GM23338 (cell line): Measurements from ENCODE around the gene ANKIB1. TPM values are rescaled to one million over a fixed set of nuclear protein-coding genes. Genes with fewer than 3 reads are reported as not detected.

Source experiments
- ATAC-seq: fragments of 200-7000 bp; cut with Tn5 transposase; 3 replicates; pipeline ENCODE4 v1.9.1; 2020
- DNase-seq: peaks from one replicate; pipeline ENCODE4 v3.0.0-alpha.2; 2015; ENCODE audit warnings: low spot score
- H2AFZ ChIP-seq: fragments of 200-600 bp; sonication (generic); 2 replicates; pipeline ENCODE4 v1.8.0; 2016; ENCODE audit warnings: antibody characterized with exemption, mild to moderate bottlenecking, moderate library complexity
- H3F3A ChIP-seq: fragments of 200-600 bp; sonication (generic); replicated peaks from 2 replicates; pipeline ENCODE4 v1.8.0; 2017; ENCODE audit warnings: antibody characterized with exemption, mixed run types, low read depth
- H3K27ac ChIP-seq: fragments of 200-600 bp; sonication (generic); 2 replicates; pipeline ENCODE4 v1.6.1; 2016; ENCODE audit warnings: low read depth
- H3K27me3 ChIP-seq: fragments of 200-600 bp; sonication (generic); 2 replicates; pipeline ENCODE4 v1.8.0; 2016; ENCODE audit warnings: mild to moderate bottlenecking, mixed run types, moderate library complexity; ENCODE audit not compliant: insufficient read depth
- H3K36me3 ChIP-seq: fragments of 200-600 bp; sonication (generic); 2 replicates; pipeline ENCODE4 v1.8.0; 2016; ENCODE audit warnings: mild to moderate bottlenecking; ENCODE audit not compliant: insufficient read depth
- H3K4me1 ChIP-seq: fragments of 200-600 bp; sonication (generic); 2 replicates; pipeline ENCODE4 v1.8.0; 2016; ENCODE audit warnings: mild to moderate bottlenecking, moderate library complexity; ENCODE audit not compliant: insufficient read depth
- H3K4me2 ChIP-seq: fragments of 200-600 bp; sonication (generic); 2 replicates; pipeline ENCODE4 v1.7.1; 2017; ENCODE audit warnings: mixed run types
- H3K4me3 ChIP-seq: fragments of 200-600 bp; sonication (generic); 2 replicates; pipeline ENCODE4 v1.6.1; 2016; ENCODE audit warnings: mixed run types
- H3K79me2 ChIP-seq: fragments of 200-600 bp; sonication (generic); replicated peaks from 2 replicates; pipeline ENCODE4 v1.8.0; 2017; ENCODE audit warnings: mild to moderate bottlenecking; ENCODE audit not compliant: insufficient read depth
- H3K9me2 ChIP-seq: fragments of 200-600 bp; sonication (generic); 2 replicates; pipeline ENCODE4 v1.8.0; 2017; ENCODE audit not compliant: insufficient read depth
- H4K20me1 ChIP-seq: fragments of 200-600 bp; sonication (generic); replicated peaks from 2 replicates; pipeline ENCODE4 v1.8.0; 2017; ENCODE audit warnings: mild to moderate bottlenecking; ENCODE audit not compliant: insufficient read depth
- H3K27ac Mint-ChIP-seq: 2 replicates; pipeline ENCODE4 v1.8.0; 2020; ENCODE audit warnings: inconsistent platforms, mild to moderate bottlenecking, moderate library complexity, mixed read lengths
- H3K27me3 Mint-ChIP-seq: 3 replicates; pipeline ENCODE4 v1.8.0; 2022; ENCODE audit warnings: low read depth, mild to moderate bottlenecking, moderate library complexity, mixed read lengths, inconsistent platforms; ENCODE audit not compliant: insufficient read depth, poor library complexity
- H3K36me3 Mint-ChIP-seq: 3 replicates; pipeline ENCODE4 v1.8.0; 2021; ENCODE audit warnings: low read depth, mild to moderate bottlenecking, inconsistent platforms, moderate library complexity, mixed read lengths
- H3K4me1 Mint-ChIP-seq: 3 replicates; pipeline ENCODE4 v1.8.0; 2020; ENCODE audit warnings: mild to moderate bottlenecking, inconsistent platforms, mixed read lengths
- H3K4me3 Mint-ChIP-seq: 3 replicates; pipeline ENCODE4 v1.8.0; 2021; ENCODE audit warnings: moderate library complexity, mild to moderate bottlenecking, inconsistent platforms, mixed read lengths
- H3K9me3 Mint-ChIP-seq: 3 replicates; pipeline ENCODE4 v1.8.0; 2020; ENCODE audit warnings: moderate library complexity, mild to moderate bottlenecking, inconsistent platforms, mixed read lengths
- CTCF ChIP-seq, 2 experiments: fragments of 200-600 bp in 1 of 2; sonication (generic) in 1 of 2; conservative IDR thresholded peaks; 2 replicates each; pipeline versions ENCODE4 v1.5.1 to v1.6.1; 2016 to 2017; ENCODE audit warnings: antibody characterized with exemption in 2 of 2, low read depth in 2 of 2, mild to moderate bottlenecking in 2 of 2, moderate library complexity in 1 of 2
- ETS1 ChIP-seq: IDR thresholded peaks from 2 replicates; pipeline ENCODE4 v1.6.1; 2016; ENCODE audit warnings: antibody characterized with exemption
- EZH2 ChIP-seq: fragments of 200-600 bp; sonication (generic); IDR thresholded peaks from one replicate; pipeline ENCODE4 v1.8.0; 2017; ENCODE audit warnings: antibody characterized with exemption, mild to moderate bottlenecking, low read depth; ENCODE audit not compliant: unreplicated experiment
- EZH2phosphoT487 ChIP-seq: fragments of 200-600 bp; sonication (generic); IDR thresholded peaks from one replicate; pipeline ENCODE4 v1.8.1; 2018; ENCODE audit warnings: antibody characterized with exemption; ENCODE audit not compliant: unreplicated experiment
- JUNB ChIP-seq: IDR thresholded peaks from one replicate; pipeline ENCODE4 v1.6.1; 2016; ENCODE audit warnings: antibody characterized with exemption; ENCODE audit not compliant: unreplicated experiment
- NANOG ChIP-seq: IDR thresholded peaks from 2 replicates; pipeline ENCODE4 v1.6.1; 2016; ENCODE audit warnings: antibody characterized with exemption, borderline replicate concordance
- POLR2AphosphoS5 ChIP-seq: IDR thresholded peaks from 2 replicates; pipeline ENCODE4 v1.6.1; 2016; ENCODE audit warnings: antibody characterized with exemption, low read depth
- REST ChIP-seq: IDR thresholded peaks from one replicate; pipeline ENCODE4 v1.6.1; 2018; ENCODE audit warnings: antibody characterized with exemption; ENCODE audit not compliant: unreplicated experiment
- STAT1 ChIP-seq: IDR thresholded peaks from one replicate; pipeline ENCODE4 v1.6.1; 2016; ENCODE audit warnings: antibody characterized with exemption; ENCODE audit not compliant: unreplicated experiment
- ZNF114 ChIP-seq: fragments of 250-450 bp; sonication (Bioruptor Pico); IDR thresholded peaks from 2 replicates; pipeline ENCODE4 v1.5.0; 2020; ENCODE audit warnings: mild to moderate bottlenecking, moderate library complexity
- ZNF331 ChIP-seq: fragments of 250-450 bp; sonication (Bioruptor Pico); IDR thresholded peaks from 2 replicates; pipeline ENCODE4 v1.5.0; 2020; ENCODE audit warnings: low read depth, mild to moderate bottlenecking, moderate library complexity
- ZNF462 ChIP-seq: fragments of 250-450 bp; sonication (Bioruptor Pico); IDR thresholded peaks from 2 replicates; pipeline ENCODE4 v1.5.0; 2020; ENCODE audit warnings: mild to moderate bottlenecking, moderate library complexity
- polyA plus RNA-seq: library from polyadenylated mRNA; unstranded; fragments of >200 nt; fragmentation: Nextera tagmentation; extraction: Ambion mirVana; gene quantifications from 2 replicates; pipeline ENCODE4 v1.2.1, GENCODE V29; 2016
- total RNA-seq: library from RNA; depleted of rRNA; stranded (reverse); fragments of >200 nt; shearing (Covaris generic); gene quantifications from 2 replicates; pipeline ENCODE4 v1.2.3, GENCODE V29; 2014

ANKIB1 gene
- total and polyA plus RNA-seq, 2 experiments from 2014 or later, result 19.1 to 40.3 TPM

- no peak for TF ChIP-seq ETS1
- TF ChIP-seq JUNB, result no peak
These were observed 9.5 kb downstream of the ANKIB1 start (continued) for GRCh38 chr7:92255308-92255707.

GRCh38 chr7:92259062-92259461, 13.3 kb downstream of the ANKIB1 start:
- no peak overlapping the region for H3K27ac Mint-ChIP-seq
- peaks cover 17% of the 10 kb centered on the region for H4K20me1 ChIP-seq
- no peaks in the 10 kb centered on the region for H3F3A ChIP-seq
- H3K4me3 ChIP-seq, result no peak overlapping the region
- H3K36me3 ChIP-seq, result no peaks in the 10 kb centered on the region
- H3K4me1 ChIP-seq, result no peaks in the 10 kb centered on the region
- DNase-seq (no peak), ATAC-seq (no peak)
- no peaks in the 10 kb centered on the region for H3K4me1 Mint-ChIP-seq
- no peak overlapping the region for H3K27ac ChIP-seq
- peaks cover 97% of the 10 kb centered on the region for H3K79me2 ChIP-seq
- peaks cover 2% of the 10 kb centered on the region for H3K27me3 Mint-ChIP-seq
- H3K4me3 Mint-ChIP-seq, result no peak overlapping the region
- no peaks in the 10 kb centered on the region for H3K27me3 ChIP-seq
- no peaks in the 10 kb centered on the region for H3K9me2 ChIP-seq
- no peak overlapping the region for H3K4me2 ChIP-seq
- H3K36me3 Mint-ChIP-seq, result peaks cover 5% of the 10 kb centered on the region
- peaks cover 4% of the 10 kb centered on the region; the same call in 1 of the 3 replicates for H3K9me3 Mint-ChIP-seq
- no peak overlapping the region for H2AFZ ChIP-seq
- TF ChIP-seq ZNF114 (CRISPR knock-in tag) (no peak), STAT1 (no peak), POLR2AphosphoS5 (no peak), JUNB (no peak), CTCF (conservative IDR thresholded peaks at IDR 0.05; ENCODE audit: low read depth in 2 of 2) (no peak), EZH2phosphoT487 (no peak), REST (no peak), ETS1 (no peak), ZNF331 (no peak), ZNF462 (CRISPR knock-in tag) (no peak), NANOG (no peak), EZH2 (no peak)
